DOHH2 (cell line): ENCODE results near the gene NCF4.

Source experiments
- H3F3A ChIP-seq: fragments of 200-600 bp; sonication (generic), shearing (Covaris generic); 2 replicates; pipeline ENCODE4 v1.6.0; 2016; ENCODE audit warnings: antibody characterized with exemption, mild to moderate bottlenecking; ENCODE audit not compliant: control insufficient read depth, insufficient read depth
- H3K27ac ChIP-seq: fragments of 200-600 bp; sonication (generic); 2 replicates; pipeline ENCODE4 v1.5.1; 2014; ENCODE audit warnings: low read depth, mild to moderate bottlenecking, low read length, moderate library complexity
- H3K27me3 ChIP-seq: fragments of 200-600 bp; sonication (generic); 2 replicates; pipeline ENCODE4 v1.6.1; 2014; ENCODE audit warnings: mild to moderate bottlenecking, low read length, mixed read lengths; ENCODE audit not compliant: control insufficient read depth
- H3K36me3 ChIP-seq: fragments of 200-600 bp; sonication (generic); 2 replicates; pipeline ENCODE4 v1.6.1; 2014; ENCODE audit warnings: mild to moderate bottlenecking, low read length, moderate library complexity, mixed read lengths; ENCODE audit not compliant: control insufficient read depth
- H3K4me1 ChIP-seq: fragments of 200-600 bp; sonication (generic); 2 replicates; pipeline ENCODE4 v1.6.1; 2014; ENCODE audit warnings: mild to moderate bottlenecking, low read length, mixed read lengths; ENCODE audit not compliant: control insufficient read depth
- H3K4me2 ChIP-seq: fragments of 200-600 bp; sonication (generic); 2 replicates; pipeline ENCODE4 v1.6.0; 2014; ENCODE audit warnings: mild to moderate bottlenecking, low read length, moderate library complexity
- H3K4me3 ChIP-seq: fragments of 200-600 bp; sonication (generic); 2 replicates; pipeline ENCODE4 v1.5.1; 2014; ENCODE audit warnings: mild to moderate bottlenecking, low read length, mixed read lengths
- H3K79me2 ChIP-seq: fragments of 200-600 bp; sonication (generic); 2 replicates; pipeline ENCODE4 v1.6.1; 2014; ENCODE audit warnings: mild to moderate bottlenecking, low read length, mixed read lengths; ENCODE audit not compliant: control insufficient read depth
- H3K9me2 ChIP-seq: fragments of 200-600 bp; sonication (generic); replicated peaks from 2 replicates; pipeline ENCODE4 v1.6.1; 2014; ENCODE audit warnings: mild to moderate bottlenecking, low read length, mixed read lengths; ENCODE audit not compliant: control insufficient read depth
- H3K9me3 ChIP-seq: fragments of 200-600 bp; sonication (generic); 2 replicates; pipeline ENCODE4 v1.6.1; 2014; ENCODE audit warnings: antibody characterized with exemption, low read length, mixed read lengths; ENCODE audit not compliant: control insufficient read depth, insufficient read depth
- H4K20me1 ChIP-seq: fragments of 200-600 bp; sonication (generic); 2 replicates; pipeline ENCODE4 v1.6.0; 2014; ENCODE audit warnings: low read depth, mild to moderate bottlenecking, antibody characterized with exemption, low read length, moderate library complexity; ENCODE audit not compliant: control insufficient read depth, insufficient read depth
- EZH2phosphoT487 ChIP-seq: fragments of 200-600 bp; sonication (generic); IDR thresholded peaks from 2 replicates; pipeline ENCODE4 v1.6.1; 2017; ENCODE audit warnings: borderline replicate concordance, mild to moderate bottlenecking, antibody characterized with exemption, low read length, moderate library complexity, mixed read lengths
- TF ChIP-seq, protein P1 (sequence below): fragments of 200-600 bp; sonication (generic); IDR thresholded peaks from one replicate; pipeline ENCODE4 v1.5.1; 2014; ENCODE audit warnings: antibody characterized with exemption, mild to moderate bottlenecking, low read depth, low read length; ENCODE audit not compliant: poor library complexity, severe bottlenecking

NCF4 gene

DNA sequence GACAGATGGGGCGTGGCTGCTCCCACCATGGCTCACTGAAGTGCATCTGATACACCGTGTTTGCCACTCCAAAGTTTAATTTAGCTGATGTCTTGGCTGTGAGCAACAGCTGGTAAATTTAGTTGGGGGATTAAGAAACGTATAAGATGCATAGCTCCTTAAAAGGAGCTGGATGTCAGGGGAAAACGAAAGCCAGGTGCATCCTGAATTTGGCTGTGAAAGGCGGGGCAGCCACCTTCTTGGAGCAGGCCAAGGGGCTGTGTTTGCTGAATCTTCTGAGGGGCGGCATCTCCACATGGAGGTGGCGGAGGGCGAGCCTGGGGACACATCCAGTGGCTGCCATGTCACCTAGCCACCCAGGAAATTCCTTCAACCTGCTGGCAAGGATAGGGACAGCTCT is 20.7 kb upstream of the NCF4 start:
- Histone ChIP-seq H3K4me2 (no peak overlapping the region), H3K27ac (no peak overlapping the region), H3K36me3 (no peaks in the 10 kb centered on the region), H3F3A (no peaks in the 10 kb centered on the region), H3K4me1 (no peaks in the 10 kb centered on the region), H3K79me2 (no peaks in the 10 kb centered on the region), H3K4me3 (no peak overlapping the region), H3K9me2 (no peaks in the 10 kb centered on the region), H3K9me3 (peaks cover 20% of the 10 kb centered on the region), H3K27me3 (0 out of 2 replicates have a peak, but pooled peaks cover 3% of the 10 kb centered on the region), H4K20me1 (no peaks in the 10 kb centered on the region)
- no peak for TF ChIP-seq EZH2phosphoT487
- TF ChIP-seq, protein P1, sequence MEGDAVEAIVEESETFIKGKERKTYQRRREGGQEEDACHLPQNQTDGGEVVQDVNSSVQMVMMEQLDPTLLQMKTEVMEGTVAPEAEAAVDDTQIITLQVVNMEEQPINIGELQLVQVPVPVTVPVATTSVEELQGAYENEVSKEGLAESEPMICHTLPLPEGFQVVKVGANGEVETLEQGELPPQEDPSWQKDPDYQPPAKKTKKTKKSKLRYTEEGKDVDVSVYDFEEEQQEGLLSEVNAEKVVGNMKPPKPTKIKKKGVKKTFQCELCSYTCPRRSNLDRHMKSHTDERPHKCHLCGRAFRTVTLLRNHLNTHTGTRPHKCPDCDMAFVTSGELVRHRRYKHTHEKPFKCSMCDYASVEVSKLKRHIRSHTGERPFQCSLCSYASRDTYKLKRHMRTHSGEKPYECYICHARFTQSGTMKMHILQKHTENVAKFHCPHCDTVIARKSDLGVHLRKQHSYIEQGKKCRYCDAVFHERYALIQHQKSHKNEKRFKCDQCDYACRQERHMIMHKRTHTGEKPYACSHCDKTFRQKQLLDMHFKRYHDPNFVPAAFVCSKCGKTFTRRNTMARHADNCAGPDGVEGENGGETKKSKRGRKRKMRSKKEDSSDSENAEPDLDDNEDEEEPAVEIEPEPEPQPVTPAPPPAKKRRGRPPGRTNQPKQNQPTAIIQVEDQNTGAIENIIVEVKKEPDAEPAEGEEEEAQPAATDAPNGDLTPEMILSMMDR = no peak

DNA sequence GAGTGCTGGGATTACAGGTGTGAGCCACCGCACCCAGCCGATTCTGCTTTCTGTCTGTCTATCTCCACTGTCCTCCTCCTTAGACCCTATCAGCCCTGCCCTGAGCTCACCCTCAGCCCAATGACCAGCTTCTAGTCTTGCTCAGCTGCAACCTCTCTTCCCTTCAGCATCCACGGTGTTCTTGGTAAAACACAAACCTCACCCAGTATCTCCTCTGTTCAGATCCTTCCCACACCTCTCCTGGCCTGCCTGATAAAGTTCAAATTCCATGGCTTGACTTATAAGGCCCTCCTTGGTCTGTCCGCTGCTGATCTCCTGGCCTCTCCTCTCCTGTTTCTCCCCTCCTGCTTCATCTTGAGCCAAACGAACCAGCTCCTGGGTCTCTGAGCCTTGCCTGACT is 14.5 kb upstream of the NCF4 start:
- no peaks in the 10 kb centered on the region for H3K9me2 ChIP-seq
- no peaks in the 10 kb centered on the region for H3K9me3 ChIP-seq
- H3K27ac ChIP-seq = no peak overlapping the region
- H3F3A ChIP-seq = no peaks in the 10 kb centered on the region
- no peaks in the 10 kb centered on the region for H4K20me1 ChIP-seq
- no peaks in the 10 kb centered on the region for H3K4me1 ChIP-seq
- no peaks in the 10 kb centered on the region for H3K36me3 ChIP-seq
- H3K79me2 ChIP-seq = no peaks in the 10 kb centered on the region
- TF ChIP-seq, protein P1 = no peak
- no peak for TF ChIP-seq EZH2phosphoT487
- no peak overlapping the region for H3K4me3 ChIP-seq
- H3K4me2 ChIP-seq = no peak overlapping the region
- peaks cover 9% of the 10 kb centered on the region; the same call in 1 of the 2 replicates for H3K27me3 ChIP-seq

DNA sequence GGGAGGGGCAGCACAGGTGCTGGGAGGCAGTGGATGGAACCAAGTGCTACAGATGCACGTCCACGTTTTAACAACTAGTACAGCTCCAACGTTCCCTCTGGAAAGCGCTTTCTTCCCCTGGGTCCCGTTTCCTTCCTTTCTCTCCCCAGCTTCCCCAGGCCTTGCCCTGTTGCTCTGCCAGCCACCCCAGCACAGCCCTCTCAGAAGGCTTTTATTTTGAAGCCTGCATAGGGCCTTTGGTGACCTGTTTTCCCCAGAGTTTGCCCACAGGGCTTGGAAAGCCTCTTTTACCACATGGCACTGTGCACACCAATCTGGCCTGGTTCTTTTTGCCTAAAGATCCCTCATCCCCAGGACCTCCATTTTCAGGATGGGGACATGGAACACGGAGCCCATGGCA is 13.9 kb upstream of the NCF4 start:
- no peaks in the 10 kb centered on the region for H3K9me3 ChIP-seq
- H3K79me2 ChIP-seq = no peaks in the 10 kb centered on the region
- peaks cover 9% of the 10 kb centered on the region; the same call in 1 of the 2 replicates for H3K27me3 ChIP-seq
- no peak overlapping the region for H3K27ac ChIP-seq
- no peaks in the 10 kb centered on the region for H3K9me2 ChIP-seq
- H3K4me2 ChIP-seq = no peak overlapping the region
- no peaks in the 10 kb centered on the region for H3F3A ChIP-seq
- no peaks in the 10 kb centered on the region; the same call in 1 of the 2 replicates for H3K4me1 ChIP-seq
- no peak for TF ChIP-seq EZH2phosphoT487
- TF ChIP-seq, protein P1 = no peak
- no peaks in the 10 kb centered on the region for H4K20me1 ChIP-seq
- H3K4me3 ChIP-seq = no peak overlapping the region
- H3K36me3 ChIP-seq = no peaks in the 10 kb centered on the region
